Activated T-helper 1 cell treated with anti-CD3 and anti-CD28 coated beads, Interleukin-2, amount 50 U/mL, for 16 hours (primary cell): ENCODE results near the gene TUBB2B.

Source experiments
- DNase-seq, 2 donors: peaks; one replicate each; pipeline ENCODE4 v3.0.0-alpha.2; 2020; ENCODE audit warnings: low read depth in 1 of 2, low spot score in 1 of 2

The TUBB2B gene

GRCh38 chr6:3235486-3235885 is 8.0 kb upstream of the TUBB2B start:
- no peak for DNase-seq

GRCh38 chr6:3233904-3234303 is 6.5 kb upstream of the TUBB2B start:
- DNase-seq, result no peak

GRCh38 chr6:3233321-3233720 is 5.9 kb upstream of the TUBB2B start:
- DNase-seq, result no peak

GRCh38 chr6:3232017-3232945 is 4.8 kb upstream of the TUBB2B start:
- DNase-seq, result no peak

GRCh38 chr6:3231247-3232016 is 4.0 kb upstream of the TUBB2B start:
- DNase-seq, result no peak

- DNase-seq, result no peak
These were observed 3.4 kb upstream of the TUBB2B start for GRCh38 chr6:3230900-3231246.

- DNase-seq, result no peak
These were observed 2.9 kb upstream of the TUBB2B start for GRCh38 chr6:3230256-3230882.

GRCh38 chr6:3229566-3230178 is 2.2 kb upstream of the TUBB2B start:
- DNase-seq, result no peak

GRCh38 chr6:3228771-3229565 is 1.5 kb upstream of the TUBB2B start:
- no peak for DNase-seq

GRCh38 chr6:3228046-3228671 is 706 bp upstream of the TUBB2B start:
- no peak for DNase-seq

GRCh38 chr6:3226481-3227362 is 731 bp downstream of the TUBB2B start:
- DNase-seq, result no peak

GRCh38 chr6:3226042-3226441 is 1.4 kb downstream of the TUBB2B start:
- DNase-seq, result no peak

GRCh38 chr6:3222506-3223038 is 4.9 kb downstream of the TUBB2B start:
- no peak for DNase-seq

GRCh38 chr6:3221578-3221977 is 5.9 kb downstream of the TUBB2B start:
- no peak for DNase-seq

GRCh38 chr6:3220366-3220765 is 7.1 kb downstream of the TUBB2B start:
- DNase-seq, result no peak

GRCh38 chr6:3218266-3218665 is 9.2 kb downstream of the TUBB2B start:
- DNase-seq, result no peak

- no peak for DNase-seq
These were observed 10.2 kb downstream of the TUBB2B start for GRCh38 chr6:3217286-3217685.

- DNase-seq, result no peak
These were observed 12.6 kb downstream of the TUBB2B start for GRCh38 chr6:3214898-3215297.

GRCh38 chr6:3213334-3213695 is 14.1 kb downstream of the TUBB2B start:
- no peak for DNase-seq
